Astrocyte of the cerebellum (primary cell): ENCODE results near the gene RAB35.

Source experiments
- DNase-seq: peaks from one replicate; pipeline ENCODE4 v3.0.0-alpha.2; 2011; ENCODE audit warnings: low read depth
- H3K4me3 ChIP-seq: 2 replicates; pipeline ENCODE4 v1.5.1; 2011; ENCODE audit warnings: mild to moderate bottlenecking, low read depth, low read length, moderate library complexity
- in situ Hi-C: cut with HindIII; loops from 2 replicates; pipeline ENCODE4 v1.10.0; 2017; ENCODE audit warnings: low sequenced_read_pairs
- TF ChIP-seq, protein P1 (sequence below): IDR thresholded peaks from 2 replicates; pipeline ENCODE4 v1.5.1; 2012; ENCODE audit warnings: low read length, low read depth, moderate library complexity, mild to moderate bottlenecking; ENCODE audit errors: missing control alignments

RAB35 gene

DNA sequence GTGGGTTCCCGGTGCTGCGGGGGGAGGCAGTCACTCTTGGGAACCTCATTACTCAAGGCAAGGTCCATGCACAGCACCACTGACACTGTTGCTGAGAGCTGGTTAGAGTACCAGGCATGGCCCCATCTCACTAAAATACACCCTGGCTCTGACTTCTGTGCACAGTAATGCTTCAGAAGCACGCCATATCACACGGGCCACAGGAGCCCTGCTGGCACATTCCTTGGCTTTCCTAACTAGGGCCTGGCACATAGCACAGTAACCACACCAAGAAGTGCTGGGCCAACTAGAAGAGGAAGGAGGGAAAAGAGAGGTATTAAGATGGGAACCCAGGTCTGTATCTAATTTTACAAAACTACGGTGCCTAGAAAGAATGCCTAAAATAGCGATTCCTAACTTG, 13.5 kb upstream of the RAB35 start:
- H3K4me3 ChIP-seq, result no peak overlapping the region
- no peak for DNase-seq
- TF ChIP-seq, protein P1, sequence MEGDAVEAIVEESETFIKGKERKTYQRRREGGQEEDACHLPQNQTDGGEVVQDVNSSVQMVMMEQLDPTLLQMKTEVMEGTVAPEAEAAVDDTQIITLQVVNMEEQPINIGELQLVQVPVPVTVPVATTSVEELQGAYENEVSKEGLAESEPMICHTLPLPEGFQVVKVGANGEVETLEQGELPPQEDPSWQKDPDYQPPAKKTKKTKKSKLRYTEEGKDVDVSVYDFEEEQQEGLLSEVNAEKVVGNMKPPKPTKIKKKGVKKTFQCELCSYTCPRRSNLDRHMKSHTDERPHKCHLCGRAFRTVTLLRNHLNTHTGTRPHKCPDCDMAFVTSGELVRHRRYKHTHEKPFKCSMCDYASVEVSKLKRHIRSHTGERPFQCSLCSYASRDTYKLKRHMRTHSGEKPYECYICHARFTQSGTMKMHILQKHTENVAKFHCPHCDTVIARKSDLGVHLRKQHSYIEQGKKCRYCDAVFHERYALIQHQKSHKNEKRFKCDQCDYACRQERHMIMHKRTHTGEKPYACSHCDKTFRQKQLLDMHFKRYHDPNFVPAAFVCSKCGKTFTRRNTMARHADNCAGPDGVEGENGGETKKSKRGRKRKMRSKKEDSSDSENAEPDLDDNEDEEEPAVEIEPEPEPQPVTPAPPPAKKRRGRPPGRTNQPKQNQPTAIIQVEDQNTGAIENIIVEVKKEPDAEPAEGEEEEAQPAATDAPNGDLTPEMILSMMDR, result no peak

DNA sequence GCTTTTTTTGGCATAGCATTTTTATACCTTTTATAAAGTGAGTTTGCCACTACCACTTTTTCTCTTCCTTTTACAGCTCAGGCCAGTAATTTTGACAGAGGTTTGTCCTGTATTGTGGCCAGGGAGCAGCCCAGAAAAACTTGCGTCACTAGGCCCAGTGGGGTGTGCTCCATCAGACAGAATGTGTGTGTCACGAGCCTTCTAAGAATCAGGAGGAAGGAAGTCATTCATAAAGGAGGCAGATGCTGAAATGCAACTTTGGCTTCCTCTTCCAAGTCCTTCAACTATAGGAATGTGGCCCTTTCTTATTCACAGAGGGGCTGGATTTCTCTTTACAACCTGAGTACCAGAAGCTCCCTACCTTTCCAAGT, 10.1 kb upstream of the RAB35 start:
- no peak overlapping the region for H3K4me3 ChIP-seq
- TF ChIP-seq, protein P1, result no peak
- DNase-seq, result no peak
- in situ Hi-C loops, result no loop called here

More for the DNA sequence above, 13.5 kb upstream of the RAB35 start:
- in situ Hi-C loops, result no loop called here

DNA sequence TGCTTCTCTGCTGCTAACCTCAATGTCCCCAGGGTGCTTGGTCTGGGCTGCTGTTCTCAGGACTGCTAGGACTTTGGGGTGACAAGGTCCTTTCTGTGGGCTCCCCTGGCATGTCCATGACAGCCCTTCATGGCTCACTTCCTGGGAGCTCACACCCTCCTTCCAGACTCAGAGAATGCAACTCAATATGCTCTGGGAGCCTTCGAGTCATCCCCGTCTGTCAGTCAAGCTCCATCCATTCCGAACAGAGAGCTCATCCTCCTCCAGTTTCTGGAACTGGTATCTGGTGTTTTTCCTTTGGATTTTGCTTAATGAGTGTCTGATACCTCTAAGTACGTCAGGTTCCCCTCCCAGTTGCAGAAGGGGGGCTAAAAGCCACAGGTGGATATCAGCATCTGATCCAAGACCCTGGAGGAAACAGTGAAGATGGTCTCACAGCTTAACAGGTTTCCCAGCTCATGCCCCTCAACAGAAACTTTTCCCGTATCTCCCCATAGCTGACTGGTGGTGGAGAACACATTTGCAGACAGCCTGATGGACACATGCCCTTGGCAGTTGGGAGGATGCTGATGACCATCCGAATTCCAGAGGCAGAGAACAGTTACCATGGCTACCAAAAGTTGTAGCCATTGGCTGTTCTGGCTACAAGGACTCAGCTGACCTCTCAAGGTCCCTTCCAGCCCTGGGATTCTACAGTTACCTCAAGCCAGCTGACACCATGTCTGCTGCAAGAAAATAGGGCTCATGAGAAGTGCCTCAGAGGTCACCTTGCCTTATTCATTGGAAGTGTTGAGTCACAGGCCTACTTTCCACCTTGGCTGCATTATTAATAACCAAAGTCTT, 9.5 kb upstream of the RAB35 start:
- TF ChIP-seq, protein P1, result no peak
- in situ Hi-C loops, result no loop called here
- no peak overlapping the region for H3K4me3 ChIP-seq
- no peak for DNase-seq

DNA sequence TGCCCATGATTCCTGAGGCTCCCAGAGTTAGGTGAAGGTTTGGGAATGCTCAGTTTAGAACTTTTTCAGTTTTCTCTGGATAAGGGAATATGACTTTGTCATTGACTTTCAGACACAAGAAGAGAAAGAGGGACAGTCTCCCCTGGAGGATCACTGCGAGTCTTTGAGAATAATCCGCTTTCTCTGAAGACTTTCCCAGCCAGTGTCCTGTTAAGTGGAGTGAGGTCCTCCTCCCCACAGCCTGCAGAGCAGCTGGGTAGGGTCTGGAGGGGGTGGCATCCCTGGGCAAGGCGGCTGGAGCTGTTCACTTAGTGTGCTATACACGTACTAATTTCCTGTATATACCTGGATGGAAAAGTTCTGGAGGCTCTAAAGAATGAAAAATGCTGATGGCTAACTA, 8.5 kb upstream of the RAB35 start:
- in situ Hi-C loops, result no loop called here
- TF ChIP-seq, protein P1, result no peak
- no peak overlapping the region for H3K4me3 ChIP-seq
- DNase-seq, result no peak

DNA sequence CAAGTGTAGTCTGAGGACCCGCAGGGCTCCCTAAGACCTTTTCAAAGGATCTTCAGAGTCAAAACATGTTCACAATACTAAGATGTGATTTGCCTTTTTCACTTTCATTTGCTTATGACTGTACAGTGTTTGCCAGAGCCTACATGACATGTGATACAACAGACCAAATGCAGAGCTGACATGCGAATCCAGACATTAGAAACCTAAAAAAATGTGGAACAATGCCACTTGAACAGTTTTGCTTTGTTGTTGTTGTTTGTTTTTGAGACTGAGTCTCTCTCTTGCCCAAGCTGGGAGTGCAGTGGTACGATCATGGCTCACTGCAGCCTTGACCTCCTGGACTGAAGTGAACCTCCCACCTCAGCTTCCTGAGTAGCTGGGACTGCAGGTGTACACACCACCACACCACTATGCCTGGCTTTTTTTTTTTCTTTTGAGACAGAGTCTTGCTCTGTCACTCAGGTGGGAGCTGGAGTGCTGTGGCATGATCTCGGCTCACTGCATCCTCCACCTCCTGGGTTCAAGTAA, 5.3 kb upstream of the RAB35 start:
- no peak overlapping the region for H3K4me3 ChIP-seq
- no peak for DNase-seq
- TF ChIP-seq, protein P1, result no peak
- in situ Hi-C loops, result no loop called here

DNA sequence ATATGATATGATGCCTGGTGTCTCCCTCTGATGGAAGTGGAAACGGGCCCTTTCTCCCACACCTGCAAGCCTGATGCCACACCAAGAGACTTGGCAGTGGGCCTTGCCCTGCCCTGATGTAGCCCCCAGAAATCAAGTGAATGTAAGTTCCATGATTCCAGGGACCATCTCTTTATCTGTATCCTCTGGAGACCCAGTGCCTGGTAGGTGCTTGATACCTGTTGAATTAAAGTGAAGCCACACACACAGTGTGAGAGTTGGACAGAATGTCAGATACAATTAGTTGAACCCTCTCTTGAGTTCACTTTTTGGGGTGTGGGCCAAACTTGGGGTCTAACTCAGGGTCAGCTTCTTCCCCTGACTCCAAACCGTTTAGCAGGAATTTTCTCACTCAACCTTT, 4.8 kb upstream of the RAB35 start:
- no peak for DNase-seq
- in situ Hi-C loops, result no loop called here
- H3K4me3 ChIP-seq, result no peak overlapping the region
- TF ChIP-seq, protein P1, result no peak
